Measurements from ENCODE around the gene ZNF260.

ZNF260 gene

DNA sequence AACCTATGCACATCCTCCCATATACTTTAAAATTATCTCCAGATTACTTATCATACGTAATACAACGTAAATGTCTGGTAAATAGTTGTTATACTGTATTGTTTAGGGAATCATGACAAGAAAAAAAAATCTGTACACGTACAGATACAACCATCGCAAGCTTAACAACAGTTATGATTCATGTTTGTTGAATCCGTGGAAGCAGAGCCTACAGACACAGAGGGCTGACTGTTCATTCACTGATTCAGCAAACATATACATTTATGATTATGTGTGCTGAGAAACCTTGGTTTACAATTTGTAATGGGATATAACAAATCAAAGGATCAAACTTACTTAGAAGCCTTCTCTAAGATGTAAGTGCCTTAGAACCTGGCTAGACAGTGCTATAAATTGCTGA lies 1.5 kb downstream of the ZNF260 start:
- DNase-seq (ENCODE audit: low spot score): no peak
- TF ChIP-seq, protein P1, sequence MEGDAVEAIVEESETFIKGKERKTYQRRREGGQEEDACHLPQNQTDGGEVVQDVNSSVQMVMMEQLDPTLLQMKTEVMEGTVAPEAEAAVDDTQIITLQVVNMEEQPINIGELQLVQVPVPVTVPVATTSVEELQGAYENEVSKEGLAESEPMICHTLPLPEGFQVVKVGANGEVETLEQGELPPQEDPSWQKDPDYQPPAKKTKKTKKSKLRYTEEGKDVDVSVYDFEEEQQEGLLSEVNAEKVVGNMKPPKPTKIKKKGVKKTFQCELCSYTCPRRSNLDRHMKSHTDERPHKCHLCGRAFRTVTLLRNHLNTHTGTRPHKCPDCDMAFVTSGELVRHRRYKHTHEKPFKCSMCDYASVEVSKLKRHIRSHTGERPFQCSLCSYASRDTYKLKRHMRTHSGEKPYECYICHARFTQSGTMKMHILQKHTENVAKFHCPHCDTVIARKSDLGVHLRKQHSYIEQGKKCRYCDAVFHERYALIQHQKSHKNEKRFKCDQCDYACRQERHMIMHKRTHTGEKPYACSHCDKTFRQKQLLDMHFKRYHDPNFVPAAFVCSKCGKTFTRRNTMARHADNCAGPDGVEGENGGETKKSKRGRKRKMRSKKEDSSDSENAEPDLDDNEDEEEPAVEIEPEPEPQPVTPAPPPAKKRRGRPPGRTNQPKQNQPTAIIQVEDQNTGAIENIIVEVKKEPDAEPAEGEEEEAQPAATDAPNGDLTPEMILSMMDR (IDR thresholded peaks at IDR 0.05; ENCODE audit: extremely low read depth, insufficient read depth, missing control alignments): no peak
- in situ Hi-C loops (cut with MboI; ENCODE audit: low pct_unique_long_range_greater_than_20kb, low sequenced_read_pairs, unreplicated experiment): no loop called here

DNA sequence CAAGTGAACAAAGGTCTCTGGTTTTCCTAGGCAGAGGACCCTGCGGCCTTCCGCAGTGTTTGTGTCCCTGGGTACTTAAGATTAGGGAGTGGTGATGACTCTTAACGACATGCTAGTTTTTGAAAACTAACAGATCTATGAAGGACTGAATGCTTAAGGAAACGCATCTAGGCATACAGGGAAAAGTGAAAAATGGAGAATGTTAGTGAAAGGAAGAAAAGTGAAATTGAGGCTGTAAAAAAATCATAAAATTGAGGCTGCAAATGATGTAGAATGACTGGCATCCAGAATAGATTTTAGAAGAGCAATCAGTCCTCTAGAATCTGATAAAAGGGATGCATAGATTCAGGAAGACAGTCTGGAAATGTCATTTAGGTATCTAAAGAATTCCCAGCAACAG lies 3.5 kb downstream of the ZNF260 start:
- no peak for DNase-seq (ENCODE audit: low spot score)
- in situ Hi-C loops (cut with MboI; ENCODE audit: low pct_unique_long_range_greater_than_20kb, low sequenced_read_pairs, unreplicated experiment): no loop called here
- TF ChIP-seq, protein P1 (IDR thresholded peaks at IDR 0.05; ENCODE audit: extremely low read depth, insufficient read depth, missing control alignments): no peak

DNA sequence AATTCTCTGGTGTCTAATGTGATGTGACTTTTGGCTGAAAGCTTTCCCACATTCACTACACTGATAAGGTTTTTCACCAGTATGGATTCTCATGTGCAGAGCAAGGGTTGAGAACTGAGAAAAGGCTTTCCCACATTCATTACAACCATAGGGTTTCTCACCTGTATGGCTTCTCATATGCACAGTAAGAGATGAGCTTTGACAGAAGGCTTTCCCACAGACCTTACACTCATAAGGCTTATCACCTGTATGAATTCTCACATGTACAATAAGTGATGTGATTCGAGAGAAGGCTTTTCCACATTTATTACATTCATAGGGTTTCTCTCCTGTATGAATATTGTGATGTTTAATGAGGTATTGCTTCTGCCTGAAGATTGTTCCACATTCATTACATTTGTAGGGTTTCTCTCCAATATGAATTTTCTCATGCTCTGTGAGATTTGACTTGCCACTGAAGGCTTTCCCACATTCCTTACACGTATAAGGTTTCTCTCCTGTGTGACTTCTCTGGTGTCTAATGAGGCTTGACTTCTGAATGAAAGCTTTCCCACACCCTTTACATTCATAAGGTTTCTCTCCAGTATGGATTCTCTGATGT lies 14.0 kb downstream of the ZNF260 start:
- TF ChIP-seq, protein P1 (IDR thresholded peaks at IDR 0.05; ENCODE audit: extremely low read depth, insufficient read depth, missing control alignments): no peak
- DNase-seq (ENCODE audit: low spot score): no peak
- in situ Hi-C loops (cut with MboI; ENCODE audit: low pct_unique_long_range_greater_than_20kb, low sequenced_read_pairs, unreplicated experiment): no loop called here

DNA sequence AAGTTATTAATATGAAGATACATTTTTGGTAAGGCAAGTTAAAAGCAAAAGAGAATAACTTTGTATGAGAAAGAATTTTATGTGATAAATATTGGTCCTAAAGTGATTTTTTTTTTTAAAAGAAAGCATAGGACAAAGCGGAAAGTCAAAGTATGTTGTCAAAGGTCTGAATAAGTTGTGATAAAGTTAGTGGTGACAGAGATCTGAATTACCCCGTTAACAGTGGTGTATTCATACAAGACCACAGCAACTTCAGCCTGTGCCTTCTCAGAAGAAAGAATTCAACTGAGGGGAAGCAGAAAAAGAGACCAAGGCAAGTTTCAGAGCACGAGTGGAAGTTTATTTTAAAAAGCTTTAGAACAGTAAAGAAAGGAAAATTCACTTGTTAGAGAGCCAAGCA lies 19.7 kb downstream of the ZNF260 start:
- DNase-seq (ENCODE audit: low spot score): no peak
- TF ChIP-seq, protein P1 (IDR thresholded peaks at IDR 0.05; ENCODE audit: extremely low read depth, insufficient read depth, missing control alignments): no peak
- in situ Hi-C loops (cut with MboI; ENCODE audit: low pct_unique_long_range_greater_than_20kb, low sequenced_read_pairs, unreplicated experiment): no loop called here

DNA sequence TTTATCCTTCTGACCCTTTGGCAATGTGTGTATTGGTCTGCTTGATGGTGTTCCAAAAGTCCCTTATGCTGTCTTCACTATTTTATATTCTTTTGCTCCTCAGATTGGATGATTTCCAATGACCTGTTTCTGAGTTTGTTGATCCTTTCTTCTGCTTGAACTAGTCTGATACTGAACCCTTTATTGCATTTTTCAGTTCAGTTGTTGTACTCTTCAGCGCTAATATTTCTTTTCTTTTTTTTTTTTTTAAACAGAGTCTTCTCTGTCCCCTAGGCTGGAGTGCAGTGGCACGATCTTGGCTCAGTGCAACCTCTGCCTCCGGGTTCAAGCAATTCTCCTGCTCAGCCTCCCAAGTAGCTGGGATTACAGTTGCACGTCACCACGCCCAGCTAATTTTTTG lies 26.1 kb downstream of the ZNF260 start:
- TF ChIP-seq, protein P1 (IDR thresholded peaks at IDR 0.05; ENCODE audit: extremely low read depth, insufficient read depth, missing control alignments): no peak
- DNase-seq (ENCODE audit: low spot score): no peak
- in situ Hi-C loops (cut with MboI; ENCODE audit: low pct_unique_long_range_greater_than_20kb, low sequenced_read_pairs, unreplicated experiment): no loop called here

DNA sequence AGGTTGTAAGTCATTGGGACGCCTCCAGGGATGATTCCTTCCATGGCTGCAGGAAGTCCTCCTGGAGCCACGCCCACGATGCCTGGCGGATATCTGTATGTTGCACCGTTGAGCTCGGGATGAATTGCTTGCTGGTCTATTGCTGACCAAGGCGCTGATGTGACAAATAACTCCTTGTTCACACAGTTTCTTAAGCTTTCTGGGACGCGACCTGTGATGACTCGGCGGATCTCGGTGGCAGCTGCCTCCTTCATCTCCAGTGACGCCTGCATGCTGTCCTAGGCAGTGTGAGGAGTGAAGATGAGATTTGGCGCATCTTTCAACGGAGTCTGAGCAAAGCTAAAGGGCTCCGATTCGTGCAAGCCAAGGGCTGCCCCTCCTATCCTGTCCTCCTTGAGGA lies 31.1 kb downstream of the ZNF260 start:
- in situ Hi-C loops (cut with MboI; ENCODE audit: low pct_unique_long_range_greater_than_20kb, low sequenced_read_pairs, unreplicated experiment): no loop called here
- TF ChIP-seq, protein P1 (IDR thresholded peaks at IDR 0.05; ENCODE audit: extremely low read depth, insufficient read depth, missing control alignments): no peak
- DNase-seq (ENCODE audit: low spot score): no peak

All from GM13977 (cell line).